ENCODE measurements around the gene RAG2.

DNA sequence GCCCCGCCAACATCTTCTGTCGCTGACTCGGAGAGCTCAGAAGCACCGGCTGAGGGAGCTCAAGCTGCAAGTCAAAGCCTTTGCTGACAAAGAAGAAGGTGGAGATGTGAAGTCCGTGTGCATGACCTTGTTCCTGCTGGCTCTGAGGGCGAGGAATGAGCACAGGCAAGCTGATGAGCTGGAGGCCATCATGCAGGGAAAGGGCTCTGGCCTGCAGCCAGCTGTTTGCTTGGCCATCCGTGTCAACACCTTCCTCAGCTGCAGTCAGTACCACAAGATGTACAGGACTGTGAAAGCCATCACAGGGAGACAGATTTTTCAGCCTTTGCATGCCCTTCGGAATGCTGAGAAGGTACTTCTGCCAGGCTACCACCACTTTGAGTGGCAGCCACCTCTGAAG, 23.6 kb downstream of the RAG2 start:
- TF ChIP-seq, protein P1, sequence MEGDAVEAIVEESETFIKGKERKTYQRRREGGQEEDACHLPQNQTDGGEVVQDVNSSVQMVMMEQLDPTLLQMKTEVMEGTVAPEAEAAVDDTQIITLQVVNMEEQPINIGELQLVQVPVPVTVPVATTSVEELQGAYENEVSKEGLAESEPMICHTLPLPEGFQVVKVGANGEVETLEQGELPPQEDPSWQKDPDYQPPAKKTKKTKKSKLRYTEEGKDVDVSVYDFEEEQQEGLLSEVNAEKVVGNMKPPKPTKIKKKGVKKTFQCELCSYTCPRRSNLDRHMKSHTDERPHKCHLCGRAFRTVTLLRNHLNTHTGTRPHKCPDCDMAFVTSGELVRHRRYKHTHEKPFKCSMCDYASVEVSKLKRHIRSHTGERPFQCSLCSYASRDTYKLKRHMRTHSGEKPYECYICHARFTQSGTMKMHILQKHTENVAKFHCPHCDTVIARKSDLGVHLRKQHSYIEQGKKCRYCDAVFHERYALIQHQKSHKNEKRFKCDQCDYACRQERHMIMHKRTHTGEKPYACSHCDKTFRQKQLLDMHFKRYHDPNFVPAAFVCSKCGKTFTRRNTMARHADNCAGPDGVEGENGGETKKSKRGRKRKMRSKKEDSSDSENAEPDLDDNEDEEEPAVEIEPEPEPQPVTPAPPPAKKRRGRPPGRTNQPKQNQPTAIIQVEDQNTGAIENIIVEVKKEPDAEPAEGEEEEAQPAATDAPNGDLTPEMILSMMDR (conservative IDR thresholded peaks at IDR 0.05; ENCODE audit: low read length) = no peak
- no peak for TF ChIP-seq EZH2phosphoT487 (IDR thresholded peaks at IDR 0.05; ENCODE audit: borderline replicate concordance)
